Effector memory CD4-positive, alpha-beta T cell (primary cell): ENCODE data around the gene NCBP3.
A peak's percentile ranks its signal among the peaks of the same experiment; 100 is the strongest.
"Not testable (repeated sequence)": the region's sequence is repeated elsewhere in the genome, so short reads cannot be mapped to it uniquely, and the experiment has no call there.

ENCODE experiments used
- DNase-seq, 3 donors: peaks; one replicate each; pipeline ENCODE4 v3.0.0-alpha.2; 2020
- H3K27ac ChIP-seq: 2 replicates; pipeline ENCODE4 v1.7.0; 2013; ENCODE audit warnings: mild to moderate bottlenecking, low read length, moderate library complexity; ENCODE audit not compliant: insufficient read depth, poor library complexity, severe bottlenecking
- H3K27me3 ChIP-seq: replicated peaks from 2 replicates; pipeline ENCODE4 v1.7.0; 2013; ENCODE audit warnings: mild to moderate bottlenecking, low read length; ENCODE audit not compliant: insufficient read depth, control insufficient read depth, poor library complexity, severe bottlenecking
- H3K36me3 ChIP-seq: 2 replicates; pipeline ENCODE4 v1.7.0; 2013; ENCODE audit warnings: mild to moderate bottlenecking, low read length, moderate library complexity; ENCODE audit not compliant: control insufficient read depth, insufficient read depth
- H3K4me1 ChIP-seq: 2 replicates; pipeline ENCODE4 v1.7.0; 2013; ENCODE audit warnings: low read length, mild to moderate bottlenecking; ENCODE audit not compliant: control insufficient read depth, insufficient read depth, poor library complexity, severe bottlenecking
- H3K4me3 ChIP-seq: 2 replicates; pipeline ENCODE4 v1.7.0; 2013; ENCODE audit warnings: low read length, low read depth, mild to moderate bottlenecking; ENCODE audit not compliant: insufficient read depth, poor library complexity, severe bottlenecking
- H3K9me3 ChIP-seq: 2 replicates; pipeline ENCODE4 v1.7.0; 2013; ENCODE audit warnings: mild to moderate bottlenecking, low read length, moderate library complexity; ENCODE audit not compliant: control insufficient read depth

NCBP3 gene

DNA sequence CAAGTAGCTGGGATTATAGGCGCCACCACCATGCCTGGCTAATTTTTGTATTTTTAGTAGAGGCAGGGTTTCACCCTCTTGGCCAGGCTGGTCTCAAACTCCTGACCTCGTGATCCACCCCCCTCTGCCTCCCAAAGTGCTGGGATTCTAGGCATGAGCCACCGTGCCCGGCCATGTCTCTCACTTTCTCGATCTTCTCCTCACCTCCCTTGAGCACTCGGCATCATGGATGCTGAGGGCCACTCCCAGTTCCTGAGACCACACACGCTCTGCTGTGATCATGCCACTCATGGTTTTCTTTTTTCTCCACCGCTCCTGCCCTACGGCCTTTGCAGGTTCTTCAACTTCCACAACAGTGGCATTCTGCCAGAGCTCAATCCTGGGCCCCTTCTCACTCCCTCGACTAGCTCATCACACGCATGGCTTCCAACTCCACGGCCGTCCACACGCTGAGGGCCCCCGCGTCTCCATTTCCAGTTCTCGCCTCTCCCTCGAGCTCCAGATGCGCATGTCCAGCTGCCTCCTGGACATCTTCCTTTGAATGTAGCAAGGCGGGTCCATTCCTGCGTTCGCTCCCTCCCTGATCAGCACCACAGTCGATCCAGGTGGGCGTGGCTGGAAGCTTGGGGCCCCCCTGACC, 5.5 kb upstream of the NCBP3 start:
- DNase-seq: no peak
- H3K36me3 ChIP-seq: no peaks in the 10 kb centered on the region
- H3K27me3 ChIP-seq: no peaks in the 10 kb centered on the region
- H3K4me1 ChIP-seq: no peaks in the 10 kb centered on the region
- no peak overlapping the region for H3K4me3 ChIP-seq
- no peak overlapping the region for H3K27ac ChIP-seq
- no peaks in the 10 kb centered on the region for H3K9me3 ChIP-seq

DNA sequence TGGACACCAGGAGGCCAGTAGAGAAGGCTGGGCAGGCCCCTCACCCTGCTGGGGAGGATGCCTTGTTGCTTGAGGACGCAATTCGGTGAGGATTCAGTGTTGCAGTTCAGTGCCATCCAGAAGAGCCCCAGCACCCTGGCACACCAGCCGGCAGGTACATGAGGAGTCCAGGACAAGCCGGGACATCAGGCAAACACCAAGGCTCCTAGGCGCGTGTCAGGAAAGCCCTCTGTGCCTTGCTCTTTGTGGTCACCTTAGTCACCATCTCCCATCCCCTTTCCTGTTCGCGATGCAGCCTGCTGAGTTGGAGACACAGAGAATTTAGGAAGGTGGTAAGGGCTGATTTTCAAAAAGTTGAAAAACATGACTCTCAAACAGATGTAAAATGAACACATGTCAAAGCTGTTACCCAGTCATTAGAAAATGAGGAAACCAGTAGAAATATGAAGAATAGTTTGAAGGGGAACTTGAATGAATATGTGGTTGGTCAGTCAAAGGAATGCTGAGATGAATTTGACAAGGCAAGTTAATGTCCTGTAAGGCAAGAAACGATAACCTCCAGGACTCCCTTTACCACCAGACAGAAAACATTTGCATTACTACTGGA, 2.3 kb upstream of the NCBP3 start:
- Histone ChIP-seq H3K4me1 (peaks cover 14% of the 10 kb centered on the region), H3K9me3 (no peaks in the 10 kb centered on the region), H3K36me3 (no peaks in the 10 kb centered on the region), H3K4me3 (no peak overlapping the region), H3K27me3 (no peaks in the 10 kb centered on the region), H3K27ac (no peak overlapping the region)
- no peak for DNase-seq

DNA sequence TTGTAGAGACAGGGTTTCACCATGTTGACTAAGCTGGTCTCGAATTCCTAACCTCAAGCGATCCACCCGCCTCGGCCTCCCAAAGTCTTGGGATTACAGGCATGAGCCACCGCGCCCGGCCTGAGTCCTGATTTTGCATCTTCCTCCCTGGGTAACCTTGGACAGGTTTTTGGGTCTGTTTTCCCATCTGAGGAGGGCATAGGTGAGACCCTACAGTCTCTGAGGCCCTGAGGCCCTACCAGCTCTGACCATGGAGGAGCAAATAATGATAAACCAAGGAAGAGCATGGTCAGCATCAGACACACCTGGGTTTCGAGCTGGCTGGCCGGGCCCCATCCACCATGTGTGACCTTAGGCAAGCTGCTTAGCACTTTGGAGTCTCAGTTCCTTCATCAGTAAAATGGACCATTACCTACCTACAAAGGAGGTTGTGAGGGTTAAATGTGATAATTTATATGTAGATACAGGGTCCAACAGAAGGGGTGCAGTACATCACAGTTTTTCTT, 1.2 kb upstream of the NCBP3 start:
- Histone ChIP-seq H3K27me3 (no peaks in the 10 kb centered on the region), H3K4me1 (peaks cover 14% of the 10 kb centered on the region), H3K4me3 (no peak overlapping the region), H3K9me3 (no peaks in the 10 kb centered on the region), H3K27ac (no peak overlapping the region), H3K36me3 (no peaks in the 10 kb centered on the region)
- no peak for DNase-seq

DNA sequence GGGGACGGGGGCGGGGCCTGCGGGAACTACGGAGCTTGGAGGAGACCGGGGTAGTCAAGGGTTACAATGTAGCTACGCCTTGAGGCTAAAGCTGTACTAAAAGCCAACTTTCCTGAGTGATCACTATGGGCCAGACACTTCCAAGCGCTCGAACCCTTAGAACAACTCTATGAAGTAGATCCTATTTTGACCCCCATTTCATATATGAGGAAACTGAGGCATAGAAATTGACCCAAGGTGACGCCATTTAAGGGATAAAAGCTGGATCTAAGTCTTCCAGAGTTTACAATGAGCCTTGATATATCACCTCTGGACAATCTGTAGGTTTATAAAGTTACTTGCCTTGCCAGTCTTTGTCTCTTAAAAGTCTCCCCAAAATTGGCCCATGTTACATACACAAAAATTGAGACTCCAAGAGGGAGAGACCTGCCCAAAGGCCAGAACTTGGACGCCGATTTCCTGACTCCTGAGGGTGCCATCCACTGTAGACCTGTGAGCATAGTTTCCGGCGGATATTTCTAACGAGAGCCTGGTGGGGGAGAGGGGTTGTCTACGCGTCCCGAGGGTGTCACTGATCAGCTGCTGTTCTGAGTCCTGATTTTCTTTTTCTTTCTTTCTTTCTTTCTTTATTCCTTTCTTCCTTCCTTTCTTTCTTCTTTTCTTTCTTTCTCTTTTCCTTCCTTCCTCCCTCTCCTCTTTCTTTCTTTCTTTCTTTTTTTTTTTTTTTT, 555 bp upstream of the NCBP3 start:
- H3K27ac ChIP-seq: no peak overlapping the region
- H3K4me3 ChIP-seq: peak overlapping the region; percentile 99
- peaks cover 14% of the 10 kb centered on the region for H3K4me1 ChIP-seq
- DNase-seq: no peak
- H3K27me3 ChIP-seq: no peaks in the 10 kb centered on the region
- no peaks in the 10 kb centered on the region for H3K9me3 ChIP-seq
- peaks cover under 1% of the 10 kb centered on the region for H3K36me3 ChIP-seq

DNA sequence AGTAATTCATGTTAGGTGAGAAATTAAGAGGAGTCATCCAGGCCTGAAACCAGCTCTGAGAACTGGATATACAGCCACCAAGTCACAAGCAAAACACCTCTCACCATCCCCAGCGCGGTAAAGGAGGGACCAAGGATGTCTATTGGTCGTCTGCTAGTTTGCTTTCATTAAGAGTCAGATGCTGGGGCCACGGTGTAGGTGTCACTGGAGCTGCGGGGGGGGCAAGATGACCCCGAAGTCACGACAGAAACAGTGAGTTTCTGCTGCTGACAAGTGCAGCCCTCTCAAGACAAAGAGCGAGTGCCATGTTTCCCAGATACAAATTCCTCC, 790 bp downstream of the NCBP3 start:
- Histone ChIP-seq H3K27ac (peak overlapping the region; percentile 84), H3K36me3 (peaks cover 7% of the 10 kb centered on the region), H3K4me1 (peaks cover 14% of the 10 kb centered on the region), H3K27me3 (no peaks in the 10 kb centered on the region), H3K9me3 (no peaks in the 10 kb centered on the region), H3K4me3 (peak overlapping the region; percentile 99)
- DNase-seq: no peak

DNA sequence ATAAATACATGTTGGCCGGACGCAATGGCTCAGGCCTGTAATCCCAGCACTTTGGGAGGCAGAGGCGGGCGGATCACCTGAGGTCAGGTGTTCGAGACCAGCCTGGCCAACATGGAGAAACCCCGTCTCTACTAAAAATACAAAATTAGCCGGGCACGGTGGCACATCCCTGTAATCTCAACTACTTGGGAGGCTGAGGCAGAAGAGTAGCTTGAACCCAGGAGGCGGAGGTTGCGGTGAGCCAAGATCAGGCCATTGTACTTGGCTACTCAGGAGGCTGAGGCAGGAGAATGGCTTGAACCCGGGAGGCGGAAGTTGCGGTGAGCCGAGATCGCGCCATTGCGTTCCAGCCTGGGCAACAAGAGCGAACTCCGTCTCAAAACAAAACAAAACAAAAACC, 1.5 kb downstream of the NCBP3 start:
- H3K9me3 ChIP-seq, H3K27me3 ChIP-seq, H3K27ac ChIP-seq, H3K4me3 ChIP-seq, DNase-seq: not testable (repeated sequence)
- peaks cover 14% of the 10 kb centered on the region for H3K4me1 ChIP-seq
- peaks cover 14% of the 10 kb centered on the region for H3K36me3 ChIP-seq

DNA sequence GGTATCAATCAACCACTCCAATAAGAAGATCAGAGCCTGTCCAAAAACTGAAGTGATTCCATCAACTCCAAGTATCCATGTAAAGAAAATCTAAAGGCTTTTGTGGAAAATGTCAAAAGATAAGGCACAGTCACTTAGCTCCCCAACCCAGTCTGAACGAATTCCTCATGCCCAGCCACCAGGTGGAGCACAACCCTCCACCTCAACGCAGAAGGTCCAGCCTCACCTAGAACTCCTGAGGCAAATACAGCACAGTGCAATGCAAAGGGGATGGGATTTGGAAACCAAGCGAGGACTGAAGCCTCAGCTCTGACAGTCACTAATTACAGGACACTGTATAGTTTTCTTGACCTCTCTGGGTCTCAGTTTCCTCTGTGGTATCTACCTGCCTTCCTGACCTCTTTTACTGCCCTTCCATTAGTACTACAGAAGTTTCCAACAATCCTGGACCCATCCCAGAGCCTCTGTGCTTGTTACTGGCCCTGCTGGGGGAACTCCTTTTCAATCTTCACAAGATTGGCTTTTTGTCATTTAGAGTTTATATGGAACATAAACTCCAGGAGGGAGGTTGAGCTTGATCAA, 2.0 kb downstream of the NCBP3 start:
- H3K4me1 ChIP-seq: peaks cover 14% of the 10 kb centered on the region
- no peak overlapping the region for H3K27ac ChIP-seq
- no peak overlapping the region for H3K4me3 ChIP-seq
- no peaks in the 10 kb centered on the region for H3K27me3 ChIP-seq
- DNase-seq: peak in 2 of 3 donors; percentile 17
- peaks cover 19% of the 10 kb centered on the region for H3K36me3 ChIP-seq
- no peaks in the 10 kb centered on the region for H3K9me3 ChIP-seq

DNA sequence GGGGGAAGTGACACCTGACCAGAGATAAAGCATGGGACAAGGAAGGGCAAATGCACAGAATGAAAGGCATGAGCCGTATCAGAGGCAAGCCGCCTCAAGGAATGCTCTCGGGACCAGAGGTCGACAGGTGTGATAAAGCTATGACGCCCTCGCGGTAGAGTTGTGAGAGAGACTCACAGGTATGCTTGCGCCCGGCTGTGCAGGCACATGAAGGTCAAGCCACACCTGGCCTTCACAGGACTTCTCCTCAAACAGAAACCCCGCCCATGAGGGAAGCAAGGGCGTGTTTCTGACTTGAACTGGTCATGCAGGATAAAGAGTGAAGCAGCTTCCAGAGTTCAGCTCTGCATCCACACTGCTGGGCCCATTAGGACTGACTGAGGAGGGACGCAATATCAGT, 7.8 kb downstream of the NCBP3 start:
- no peaks in the 10 kb centered on the region for H3K27me3 ChIP-seq
- H3K4me1 ChIP-seq: no peaks in the 10 kb centered on the region
- peaks cover 45% of the 10 kb centered on the region for H3K36me3 ChIP-seq
- H3K4me3 ChIP-seq: no peak overlapping the region
- H3K9me3 ChIP-seq: no peaks in the 10 kb centered on the region
- no peak for DNase-seq
- no peak overlapping the region for H3K27ac ChIP-seq

DNA sequence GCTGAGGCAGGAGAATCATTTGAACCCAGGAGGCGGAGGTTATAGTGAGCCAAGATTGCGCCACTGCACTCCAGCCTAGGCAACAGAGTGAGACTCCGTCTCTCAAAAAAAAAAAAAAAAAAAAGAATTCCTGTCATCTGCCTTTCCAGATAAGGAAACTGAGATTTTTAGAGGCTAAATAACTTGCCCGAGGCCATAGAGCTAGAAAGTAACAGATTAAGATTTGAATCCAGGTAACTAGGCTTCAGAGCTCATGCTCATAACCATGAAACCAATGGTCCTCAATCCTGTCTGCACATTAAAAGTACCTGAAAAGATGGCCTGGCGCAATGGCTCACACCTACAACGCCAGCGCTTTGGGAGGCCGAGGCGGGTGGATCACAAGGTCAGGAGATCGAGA, 9.5 kb downstream of the NCBP3 start:
- no peak overlapping the region for H3K27ac ChIP-seq
- peaks cover 44% of the 10 kb centered on the region for H3K36me3 ChIP-seq
- H3K27me3 ChIP-seq: no peaks in the 10 kb centered on the region

More for the DNA sequence above, 9.5 kb downstream of the NCBP3 start:
- DNase-seq: no peak
- H3K4me1 ChIP-seq: no peaks in the 10 kb centered on the region
- no peaks in the 10 kb centered on the region for H3K9me3 ChIP-seq
- H3K4me3 ChIP-seq: no peak overlapping the region
